Mammary epithelial cell (primary cell): ENCODE data around the gene OR10A6.

ENCODE experiments used
- EZH2 ChIP-seq: IDR thresholded peaks from 2 replicates; pipeline ENCODE4 v1.6.1; 2012; ENCODE audit warnings: low read length, inconsistent platforms, borderline replicate concordance
- TF ChIP-seq, protein P1 (sequence below), 2 donors: IDR thresholded peaks in 1 of 2; conservative IDR thresholded peaks in 1 of 2; 2 replicates each; pipeline ENCODE4 v1.5.1; 2011 to 2012; ENCODE audit warnings: inconsistent platforms in 2 of 2, low read length in 2 of 2, mild to moderate bottlenecking in 2 of 2, control low read depth in 1 of 2, low read depth in 1 of 2; ENCODE audit not compliant: insufficient read depth in 1 of 2; ENCODE audit errors: extremely low read depth in 1 of 2

DNA sequence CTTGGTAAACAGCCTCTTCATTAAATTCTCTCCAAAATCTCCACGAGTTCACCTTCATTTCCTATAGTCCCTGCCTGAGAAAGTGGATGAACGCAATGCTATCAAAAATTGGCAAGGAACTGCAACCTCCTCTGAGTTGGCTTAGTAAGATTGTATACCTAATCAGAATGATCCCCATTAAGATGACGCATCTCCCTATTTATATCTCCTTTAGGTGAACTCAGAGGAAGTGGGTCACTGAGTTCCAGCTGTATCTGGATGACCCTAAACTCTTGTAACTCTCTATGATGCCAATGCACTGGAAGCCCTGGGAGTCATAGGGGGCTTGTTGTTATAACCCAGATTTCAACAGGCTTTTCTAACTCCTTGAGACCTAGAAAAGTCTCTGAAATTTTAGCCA lies 48.2 kb downstream of the OR10A6 start:
- TF ChIP-seq, protein P1, sequence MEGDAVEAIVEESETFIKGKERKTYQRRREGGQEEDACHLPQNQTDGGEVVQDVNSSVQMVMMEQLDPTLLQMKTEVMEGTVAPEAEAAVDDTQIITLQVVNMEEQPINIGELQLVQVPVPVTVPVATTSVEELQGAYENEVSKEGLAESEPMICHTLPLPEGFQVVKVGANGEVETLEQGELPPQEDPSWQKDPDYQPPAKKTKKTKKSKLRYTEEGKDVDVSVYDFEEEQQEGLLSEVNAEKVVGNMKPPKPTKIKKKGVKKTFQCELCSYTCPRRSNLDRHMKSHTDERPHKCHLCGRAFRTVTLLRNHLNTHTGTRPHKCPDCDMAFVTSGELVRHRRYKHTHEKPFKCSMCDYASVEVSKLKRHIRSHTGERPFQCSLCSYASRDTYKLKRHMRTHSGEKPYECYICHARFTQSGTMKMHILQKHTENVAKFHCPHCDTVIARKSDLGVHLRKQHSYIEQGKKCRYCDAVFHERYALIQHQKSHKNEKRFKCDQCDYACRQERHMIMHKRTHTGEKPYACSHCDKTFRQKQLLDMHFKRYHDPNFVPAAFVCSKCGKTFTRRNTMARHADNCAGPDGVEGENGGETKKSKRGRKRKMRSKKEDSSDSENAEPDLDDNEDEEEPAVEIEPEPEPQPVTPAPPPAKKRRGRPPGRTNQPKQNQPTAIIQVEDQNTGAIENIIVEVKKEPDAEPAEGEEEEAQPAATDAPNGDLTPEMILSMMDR (conservative IDR thresholded peaks at IDR 0.05 in 1 of 2, IDR thresholded peaks at IDR 0.05 in 1 of 2; ENCODE audit: extremely low read depth in 1 of 2, insufficient read depth in 1 of 2, low read depth in 1 of 2, low read length in 2 of 2) = no peak
- no peak for TF ChIP-seq EZH2
